NCI-H1092 treated with DMSO at 0.1 percent for 48 hours (cell line): Measurements from ENCODE around the gene KIAA1755.
"Not testable (repeated sequence)": the region's sequence is repeated elsewhere in the genome, so short reads cannot be mapped to it uniquely, and the experiment has no call there.

Experiments used
- DNase-seq: peaks from one replicate; lab custom pipeline; 2025; lab: John Stamatoyannopoulos, UW

Gene KIAA1755

DNA sequence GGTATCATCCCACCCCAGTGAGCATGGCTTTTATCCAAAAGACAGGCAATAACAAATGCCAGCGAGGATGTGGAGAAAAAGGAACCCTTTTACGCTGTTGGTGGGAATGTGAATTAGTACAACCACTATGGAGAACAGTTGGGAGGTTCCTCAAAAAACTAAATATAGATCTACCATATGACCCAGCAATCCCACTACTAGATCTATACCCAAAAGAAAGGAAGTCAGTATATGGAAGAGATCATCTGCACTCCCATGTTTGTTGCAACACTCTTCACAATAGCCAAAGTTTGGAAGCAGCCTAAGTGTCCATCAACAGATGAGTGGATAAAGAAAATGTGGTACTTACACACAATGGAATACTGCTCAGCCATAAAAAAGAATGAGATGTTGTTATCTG, 5.9 kb upstream of the KIAA1755 start:
- DNase-seq = no peak

DNA sequence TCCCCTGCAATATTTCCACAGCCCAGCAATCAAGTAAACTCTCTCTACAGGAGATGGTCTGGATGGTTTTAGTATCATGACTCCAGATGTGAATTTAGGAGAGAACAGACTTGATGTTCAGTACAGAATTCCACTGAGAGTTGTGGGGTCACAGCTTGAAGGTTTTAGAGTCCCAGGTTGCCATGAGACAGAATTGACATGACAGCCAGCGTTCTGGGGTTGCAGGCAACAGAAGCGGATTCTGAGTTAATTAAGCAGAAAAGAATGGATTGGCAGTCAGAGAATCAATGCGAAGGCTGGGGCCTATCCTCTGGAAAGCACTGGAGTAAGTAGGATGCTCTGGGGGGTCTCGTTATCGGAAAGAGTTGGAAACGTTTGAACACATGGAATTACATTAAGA, 2.4 kb upstream of the KIAA1755 start:
- DNase-seq = no peak

DNA sequence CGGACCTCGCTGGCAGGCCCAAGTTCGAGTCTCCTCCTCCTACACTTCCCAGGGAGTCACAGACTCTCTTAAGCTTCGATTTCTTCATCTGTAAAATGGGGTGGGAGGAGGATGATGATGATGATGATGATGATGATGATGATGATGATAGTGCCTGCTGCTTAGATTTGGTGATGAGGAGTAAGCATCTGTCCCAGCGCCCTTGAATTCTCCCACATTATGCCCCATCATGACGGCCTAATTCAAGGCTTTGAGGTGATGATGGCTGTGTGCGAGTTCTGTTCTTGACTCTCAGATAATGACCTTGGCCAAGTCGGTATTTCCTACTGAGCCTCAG, 487 bp upstream of the KIAA1755 start:
- DNase-seq = no peak

DNA sequence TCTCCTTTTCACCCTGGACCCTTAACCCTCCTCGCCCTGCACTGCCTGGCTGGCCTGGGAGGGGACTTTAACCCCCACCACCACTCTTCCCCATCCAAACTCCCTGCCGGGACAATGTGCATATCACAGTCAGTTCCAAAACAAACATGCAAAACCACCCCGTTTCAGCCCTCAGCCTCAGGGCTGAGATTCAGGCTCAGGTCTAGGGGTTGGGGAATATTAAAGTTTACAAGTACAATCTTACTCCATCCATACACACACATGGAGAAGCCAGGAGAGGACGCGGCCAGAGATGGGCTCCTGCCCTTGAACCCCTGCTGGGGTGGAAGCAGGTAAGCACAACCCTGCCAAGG, 534 bp downstream of the KIAA1755 start:
- DNase-seq = no peak

DNA sequence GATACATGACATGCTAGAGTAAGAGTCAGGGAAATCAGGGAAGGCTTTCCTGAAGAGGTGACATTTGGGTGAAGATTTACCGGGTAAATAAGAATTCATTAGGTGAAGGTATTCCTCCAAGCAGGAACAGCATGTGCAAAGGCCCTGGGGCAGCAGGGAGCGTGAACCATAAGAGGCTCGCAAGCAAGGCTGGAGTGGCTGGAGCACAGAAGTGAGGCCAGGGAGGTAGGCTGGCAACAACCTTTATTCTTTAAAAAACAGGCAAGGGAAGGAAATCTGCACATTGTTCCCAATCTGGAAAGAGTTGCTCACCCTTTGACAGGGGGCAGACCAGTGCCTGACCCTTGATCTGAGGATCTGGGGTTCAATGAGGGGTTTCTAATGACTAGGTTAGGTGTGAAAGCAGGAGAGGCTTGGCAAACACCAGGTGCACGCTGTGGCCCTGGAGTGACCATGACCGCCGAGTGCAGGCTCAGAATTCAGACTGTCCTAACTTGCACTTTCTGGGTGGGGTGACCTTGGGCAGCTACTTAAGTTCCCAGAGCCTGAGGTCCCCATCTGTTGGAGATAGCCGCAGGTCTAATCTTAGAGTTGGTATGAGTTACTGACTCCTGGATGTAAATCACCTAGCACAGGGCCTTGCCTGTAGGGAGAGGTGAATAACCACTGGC, 1.9 kb downstream of the KIAA1755 start:
- no peak for DNase-seq

DNA sequence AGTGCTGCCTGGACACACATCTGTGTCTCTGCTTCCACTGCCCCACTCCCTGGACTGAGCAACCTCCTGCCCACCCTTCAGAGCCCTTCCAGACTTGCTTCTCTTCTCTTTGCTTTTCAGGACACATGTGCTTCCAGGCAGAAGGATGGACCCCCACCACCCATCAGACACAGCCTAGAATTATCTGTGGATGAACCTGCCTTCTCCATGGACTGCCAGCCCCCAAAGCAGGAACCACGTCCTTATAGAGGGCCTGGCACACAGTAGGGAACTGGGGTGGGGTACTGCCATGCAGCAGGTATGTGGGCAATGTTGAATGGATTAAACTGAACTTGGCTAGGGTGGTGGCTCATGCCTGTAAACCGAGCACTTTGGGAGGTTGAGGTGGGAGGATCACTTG, 3.6 kb downstream of the KIAA1755 start:
- no peak for DNase-seq

DNA sequence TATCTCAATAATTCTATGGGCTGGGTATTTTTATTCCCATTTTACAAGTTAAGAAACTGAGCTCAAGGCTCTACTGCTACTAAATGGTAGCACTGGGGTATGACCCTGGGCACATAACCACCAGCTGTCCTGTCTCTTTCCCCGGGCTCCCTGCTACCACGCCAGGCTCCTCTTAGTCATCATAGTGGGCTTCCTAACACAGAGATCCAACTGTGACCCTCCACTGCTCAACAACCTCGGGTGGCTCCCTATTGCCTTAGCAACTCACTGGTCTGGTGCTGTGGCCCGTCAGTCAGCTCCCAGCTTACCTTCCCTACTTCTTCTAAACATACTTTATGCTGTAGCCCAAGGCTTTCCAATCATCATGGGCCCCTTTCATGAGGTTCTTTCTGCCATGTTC, 4.5 kb downstream of the KIAA1755 start:
- no peak for DNase-seq

DNA sequence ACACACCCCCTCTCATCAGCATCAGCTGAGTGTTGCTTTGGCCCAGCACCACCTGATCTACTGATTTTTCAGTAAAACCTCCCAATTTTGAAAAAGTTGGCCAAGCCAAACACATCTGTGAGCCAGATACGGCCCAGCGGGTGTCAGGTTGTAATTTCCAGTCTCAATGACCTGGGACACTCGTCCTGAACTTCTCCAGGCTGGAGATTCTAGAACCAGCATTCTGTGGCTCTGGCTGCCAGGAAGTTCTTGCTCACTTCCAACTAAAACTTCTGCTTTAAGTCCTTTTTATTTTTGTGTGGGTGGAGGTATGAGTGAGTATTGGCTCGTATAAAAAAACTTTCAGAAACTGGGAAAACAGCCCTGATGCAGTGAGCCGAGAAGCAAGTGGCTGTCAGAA, 5.1 kb downstream of the KIAA1755 start:
- no peak for DNase-seq

DNA sequence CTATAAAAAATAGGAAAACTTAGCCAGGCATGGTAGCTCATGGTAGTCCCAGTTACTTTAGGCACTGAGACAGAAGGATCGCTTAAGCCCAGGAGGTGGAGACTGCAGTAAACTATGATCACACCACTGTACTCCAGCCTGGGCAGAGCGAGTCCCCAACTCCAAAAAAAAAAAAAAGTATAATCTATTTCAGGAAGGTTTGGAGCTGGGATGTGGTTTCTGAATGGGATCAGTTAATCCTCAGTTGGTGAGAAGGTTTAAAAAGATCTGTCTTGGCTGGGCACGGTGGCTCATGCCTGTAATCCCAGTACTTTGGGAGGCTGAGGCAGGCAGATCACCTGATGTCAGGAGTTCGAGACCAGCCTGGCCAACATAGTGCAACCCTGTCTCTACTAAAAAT, 5.9 kb downstream of the KIAA1755 start:
- DNase-seq = not testable (repeated sequence)

DNA sequence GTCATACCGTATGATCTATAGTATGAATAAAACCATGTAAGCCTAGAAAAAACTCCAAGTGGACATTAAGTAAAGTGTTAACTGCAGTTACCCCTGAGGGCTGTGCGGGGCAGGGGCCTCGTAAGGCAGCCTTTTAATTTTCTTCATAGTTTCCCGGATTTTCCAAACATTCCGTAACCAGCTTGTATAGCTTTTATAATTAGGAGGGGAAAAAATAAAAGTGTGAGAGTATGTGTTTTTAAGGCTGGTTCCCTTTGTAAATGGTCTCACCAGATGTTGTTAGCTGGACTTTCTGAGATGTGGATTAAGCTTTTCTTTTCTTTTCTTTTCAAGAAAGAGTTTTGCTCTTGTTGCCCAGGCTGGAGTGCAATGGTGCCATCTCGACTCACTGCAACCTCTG, 7.0 kb downstream of the KIAA1755 start:
- no peak for DNase-seq

DNA sequence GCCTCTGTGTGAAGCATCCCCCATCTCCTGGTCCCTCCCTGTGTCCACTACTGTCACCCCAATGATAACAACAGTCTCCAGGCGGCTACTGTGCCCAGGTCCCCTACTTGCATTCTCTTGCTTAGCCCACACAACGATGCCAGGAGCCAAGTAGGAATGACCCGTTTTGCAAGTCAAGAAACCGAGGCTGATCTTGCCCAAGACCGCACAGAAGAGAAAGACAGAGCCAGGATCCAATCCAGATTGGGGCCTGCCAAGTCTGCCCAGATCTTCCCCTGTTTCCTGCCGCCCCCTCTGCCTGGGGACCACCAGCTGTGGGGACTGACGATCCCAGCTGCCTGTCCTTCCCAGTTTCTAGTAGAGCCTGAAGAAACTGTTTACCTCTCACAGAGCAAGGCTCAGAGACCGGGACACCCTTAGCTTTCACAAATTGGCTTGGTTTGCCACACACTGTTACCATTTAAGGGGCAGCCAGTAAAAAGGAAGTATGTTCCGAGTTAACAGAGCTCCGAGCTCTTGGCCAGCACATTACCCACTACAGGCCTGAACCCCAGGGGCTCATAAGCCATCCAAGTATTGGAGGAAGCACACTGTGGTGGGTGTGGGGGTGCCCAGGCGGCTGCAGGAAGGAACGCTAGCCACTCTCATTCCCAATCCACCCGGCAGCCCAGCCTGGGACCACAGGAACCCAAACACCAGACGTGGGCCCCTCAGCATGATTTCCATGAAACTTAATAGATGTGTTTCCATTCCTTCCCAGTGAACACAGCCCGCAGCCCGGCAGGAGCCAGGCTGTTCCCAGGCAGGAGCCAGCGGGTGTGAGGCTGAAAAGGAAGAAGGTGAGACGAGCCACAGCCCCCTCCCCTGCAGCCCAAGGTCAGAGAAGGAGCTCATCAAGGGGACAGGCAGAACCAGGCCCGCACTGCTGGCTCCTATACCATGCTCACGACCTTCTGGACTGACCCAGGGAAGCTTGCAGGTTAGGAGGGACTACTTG, 7.9 kb downstream of the KIAA1755 start:
- DNase-seq = no peak

DNA sequence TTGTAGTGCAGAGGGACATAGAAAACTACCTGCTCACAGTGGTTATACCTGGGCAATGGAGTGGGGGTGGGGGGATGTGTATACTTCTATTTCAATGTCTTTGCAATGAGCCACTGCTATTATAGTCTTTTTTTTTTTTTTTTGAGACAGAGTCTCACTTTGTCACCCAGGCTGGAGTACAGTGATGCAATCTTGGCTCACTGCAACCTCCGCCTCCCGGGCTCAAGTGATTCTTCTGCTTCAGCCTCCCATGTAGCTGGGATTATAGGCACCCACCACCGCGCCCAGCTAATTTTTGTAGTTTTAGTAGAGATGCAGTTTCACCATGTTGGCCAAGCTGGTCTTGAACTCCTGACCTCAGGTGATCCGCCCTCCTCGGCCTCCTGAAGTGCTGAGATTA, 9.1 kb downstream of the KIAA1755 start:
- not testable (repeated sequence) for DNase-seq

DNA sequence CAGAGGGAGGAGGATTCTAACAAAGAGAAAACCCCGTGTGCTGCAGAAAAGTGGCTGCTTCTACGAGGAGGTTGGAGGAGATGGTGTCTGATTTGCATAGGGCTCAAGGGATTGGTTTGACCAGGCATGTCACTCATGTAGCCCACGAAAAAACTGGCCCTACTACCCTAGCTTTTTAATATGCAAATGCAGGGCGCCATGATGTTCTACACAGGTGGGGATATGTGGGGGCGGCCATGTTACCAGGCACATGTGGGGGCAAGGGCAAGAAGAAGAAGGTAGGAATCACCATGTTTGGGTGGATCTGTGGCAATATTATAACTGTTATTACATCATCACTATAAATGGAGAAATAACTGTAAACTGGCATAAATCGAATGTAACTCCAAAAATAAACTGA, 9.9 kb downstream of the KIAA1755 start:
- no peak for DNase-seq

DNA sequence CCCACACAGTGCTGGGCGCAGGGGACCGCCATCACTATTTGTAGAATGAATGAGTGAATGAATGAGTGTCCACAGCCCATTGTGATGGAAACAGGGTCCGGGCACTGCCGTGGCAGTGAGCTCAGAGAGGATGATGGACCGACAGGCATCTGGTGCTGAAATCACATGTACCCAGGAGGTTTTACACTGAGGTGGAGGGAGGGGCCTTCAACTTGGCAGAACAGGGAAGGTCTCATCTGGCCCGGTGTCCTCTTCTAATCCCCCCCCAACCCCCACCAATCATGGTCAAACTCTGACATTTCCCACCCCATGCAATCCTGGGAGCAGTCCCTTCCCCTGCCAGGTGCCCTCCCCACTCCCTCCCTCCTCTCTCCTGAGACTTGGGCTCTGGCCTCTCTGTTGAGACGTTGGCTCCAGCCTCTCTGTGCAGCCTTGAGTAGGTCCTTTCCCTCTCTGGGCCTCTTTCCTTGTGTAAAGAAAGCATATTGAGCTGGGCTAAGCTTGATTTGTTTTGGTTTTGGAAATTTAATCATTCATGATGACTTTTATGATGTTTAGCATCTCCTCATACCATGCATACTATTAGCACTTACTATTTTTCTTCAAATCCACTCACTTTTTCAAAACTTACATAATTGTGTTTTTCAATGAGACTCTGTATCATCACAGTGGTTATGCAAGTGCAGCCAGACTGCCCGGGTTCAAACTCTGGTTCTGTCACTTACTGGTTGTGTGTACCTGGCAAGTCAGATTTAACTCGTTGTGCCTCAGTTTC, 10.8 kb downstream of the KIAA1755 start:
- no peak for DNase-seq

DNA sequence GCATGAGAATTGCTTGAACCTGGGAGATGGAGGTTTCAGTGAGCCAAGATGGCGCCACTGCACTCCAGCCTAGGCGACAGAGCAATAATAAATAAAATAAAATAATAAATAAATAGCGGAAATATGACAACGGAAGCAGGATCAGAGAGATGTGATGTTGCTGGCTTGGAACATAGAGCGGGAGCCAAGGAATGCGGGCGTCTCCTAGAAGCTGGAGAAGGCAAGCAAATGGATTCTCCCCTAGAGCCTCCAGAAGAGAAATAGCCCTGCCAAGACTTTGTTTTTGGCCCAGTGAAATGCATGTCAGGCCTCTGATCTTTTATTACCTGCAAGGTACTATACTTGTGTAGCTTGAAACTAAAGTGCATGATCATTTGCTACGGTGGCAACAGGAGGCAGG, 12.4 kb downstream of the KIAA1755 start:
- no peak for DNase-seq

DNA sequence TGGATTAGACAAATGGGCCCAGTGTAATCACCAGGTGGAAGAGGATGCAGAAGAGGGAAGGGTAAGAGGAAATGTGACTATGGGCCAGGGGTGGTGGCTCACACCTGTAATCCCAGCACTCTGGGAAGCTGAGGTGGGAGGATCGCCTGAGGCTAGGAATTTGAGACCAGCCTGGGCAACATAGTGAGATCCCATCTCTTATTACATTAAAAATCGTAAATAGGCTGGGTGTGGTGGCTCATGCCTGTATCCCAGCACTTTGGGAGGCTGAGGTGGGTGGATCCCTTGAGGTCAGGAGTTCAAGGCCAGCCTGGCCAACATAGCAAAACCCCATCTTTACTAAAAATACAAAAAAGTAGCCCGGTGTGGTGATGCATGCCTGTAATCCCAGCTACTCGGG, 12.8 kb downstream of the KIAA1755 start:
- DNase-seq = not testable (repeated sequence)

DNA sequence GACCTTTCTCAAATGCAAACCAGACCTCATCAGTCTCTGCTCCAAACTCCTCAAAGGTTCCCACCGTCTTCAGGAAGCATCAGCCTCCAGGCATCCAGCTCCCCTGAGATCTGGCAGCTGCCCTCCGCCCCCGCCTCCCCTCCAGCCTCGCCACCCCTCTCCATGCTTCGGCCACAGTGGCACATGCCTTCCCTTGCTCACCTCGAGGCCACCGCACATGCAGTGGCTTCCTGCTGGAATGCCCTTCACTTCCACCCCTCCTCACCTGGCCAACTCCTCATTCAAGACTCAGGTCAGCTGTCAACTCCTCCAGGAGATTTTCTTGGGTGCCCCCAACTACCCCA, 13.4 kb downstream of the KIAA1755 start:
- no peak for DNase-seq

DNA sequence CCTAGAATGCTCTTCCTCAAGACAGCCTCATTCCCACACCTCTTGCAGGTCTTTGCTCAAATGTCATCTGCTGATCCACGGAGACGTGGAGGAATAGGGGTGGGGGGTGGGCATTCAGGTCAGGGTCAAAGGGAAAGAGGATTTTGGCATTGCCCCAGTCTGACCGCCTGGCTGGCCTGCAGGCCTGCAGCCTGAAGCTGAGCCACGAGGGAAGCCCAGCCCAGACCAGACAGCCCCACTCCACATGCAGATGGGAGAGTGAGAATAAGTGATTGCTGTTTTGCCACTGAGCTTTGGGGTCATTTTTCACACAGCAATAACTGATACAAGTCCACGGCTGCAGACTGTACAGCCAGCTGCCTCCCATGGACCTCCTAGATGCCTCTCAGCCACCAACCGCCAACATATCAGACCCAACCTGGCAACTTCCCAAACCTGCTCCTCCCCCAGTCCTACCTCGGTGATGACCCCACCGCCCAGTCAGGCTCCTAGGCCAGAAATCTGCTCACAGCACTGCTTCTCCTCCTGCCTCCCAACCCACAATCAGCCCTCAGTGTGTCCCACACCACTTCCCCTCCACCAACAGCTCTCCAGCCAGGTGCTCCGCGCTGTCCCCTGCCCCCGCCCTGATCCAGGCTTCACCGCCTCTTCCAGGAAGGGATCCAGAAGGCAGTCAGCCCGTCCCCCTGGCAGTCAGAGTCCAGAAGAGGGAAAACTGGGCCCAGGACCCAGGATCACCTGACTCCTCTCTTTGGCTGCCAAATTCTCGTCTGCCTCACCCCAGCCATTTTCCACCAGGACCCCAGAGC, 14.0 kb downstream of the KIAA1755 start:
- no peak for DNase-seq

DNA sequence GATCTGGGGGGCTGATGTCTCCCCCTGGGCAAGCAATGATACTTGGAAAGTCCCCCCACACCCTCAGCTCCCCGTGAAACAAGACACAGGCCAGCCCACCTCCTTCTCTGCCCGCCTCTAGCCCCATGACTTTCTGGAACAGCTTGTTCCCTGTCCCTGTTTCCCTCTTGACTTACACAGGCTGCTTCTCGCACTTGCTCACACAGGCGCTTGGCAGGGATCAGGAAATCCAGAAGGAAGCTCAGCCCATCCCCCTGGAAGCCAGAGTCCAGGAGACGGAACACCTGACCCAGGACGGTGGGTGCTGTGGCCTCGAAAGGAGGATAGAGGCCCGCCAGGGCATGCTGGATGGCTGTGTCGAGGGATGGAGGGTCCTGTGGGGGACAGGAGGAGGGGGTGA, 14.8 kb downstream of the KIAA1755 start:
- DNase-seq = no peak

DNA sequence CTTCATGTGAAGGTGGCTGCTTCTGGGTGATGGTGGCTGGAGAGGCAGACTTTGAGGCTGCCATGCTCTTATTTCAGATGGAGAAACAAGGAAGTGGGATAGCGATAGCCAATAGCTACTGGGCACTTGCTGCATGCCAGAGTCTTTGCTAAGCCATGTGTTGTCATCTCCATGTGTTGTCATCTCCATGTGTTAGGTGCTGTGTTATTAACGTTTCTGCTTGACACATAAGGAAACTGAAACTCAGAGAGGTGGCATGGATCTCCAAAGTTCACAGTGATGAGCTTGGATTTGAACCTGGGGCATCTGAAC, 16.9 kb downstream of the KIAA1755 start:
- no peak for DNase-seq

DNA sequence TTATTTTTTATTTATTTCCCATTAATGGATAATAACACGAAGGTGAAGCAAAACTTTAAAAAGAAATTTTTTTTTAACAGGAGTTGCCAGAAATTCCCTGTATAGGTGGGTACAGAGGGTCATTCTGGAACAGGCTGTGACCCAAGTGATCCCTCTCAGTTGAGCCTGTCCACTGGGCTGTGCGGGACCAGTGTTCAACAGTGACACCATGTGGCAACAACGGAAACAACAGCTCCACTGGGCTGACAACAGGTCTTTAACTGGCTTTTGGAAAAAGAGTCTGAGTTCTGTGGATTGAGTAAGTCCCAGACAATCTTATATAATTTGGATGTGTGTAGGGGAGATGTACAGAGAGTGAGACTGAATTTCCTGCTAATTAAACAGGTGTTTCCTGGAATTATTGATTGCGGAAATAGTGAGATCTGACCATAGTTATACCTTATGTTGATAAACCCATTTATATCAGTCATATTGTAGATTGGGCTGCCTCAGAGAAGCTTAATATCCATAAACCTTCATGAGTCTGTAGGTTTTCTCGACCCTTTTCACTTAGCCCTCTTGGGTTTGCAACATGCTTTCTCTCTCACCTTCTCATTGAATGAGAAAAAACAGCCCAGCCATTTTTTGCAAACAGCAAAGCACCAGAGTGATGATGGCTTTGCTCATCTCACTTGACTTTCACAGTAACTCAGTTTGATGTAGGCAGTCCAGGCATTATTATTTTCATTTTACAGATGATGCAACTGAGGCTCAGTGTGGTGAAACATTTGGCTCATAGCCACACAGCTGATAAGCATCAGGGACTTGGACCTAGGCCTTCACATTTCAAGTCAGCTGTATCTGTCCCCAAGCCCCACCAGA, 17.5 kb downstream of the KIAA1755 start:
- DNase-seq = no peak
